Measurements from ENCODE around the gene PARP11.

Gene PARP11

DNA sequence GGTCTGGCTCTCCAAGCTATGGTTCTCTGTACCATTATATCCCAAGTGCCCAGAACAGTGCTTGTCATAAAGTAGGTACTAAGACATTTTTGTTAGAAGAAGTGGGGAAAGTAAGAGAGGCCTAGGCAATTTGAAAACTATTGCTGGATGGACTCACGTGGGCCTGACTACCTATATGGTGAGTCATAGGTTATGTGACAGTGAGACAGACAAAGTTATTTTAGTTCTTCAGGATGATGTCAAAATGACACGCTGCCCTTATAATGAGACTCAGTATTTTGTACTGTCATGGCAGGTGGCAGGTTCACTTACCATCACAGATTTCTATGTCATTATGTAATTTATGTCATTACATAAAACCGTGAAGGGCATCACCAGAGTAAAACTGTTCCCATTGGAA is 53.1 kb downstream of the PARP11 start:
- DNase-seq: no peak

DNA sequence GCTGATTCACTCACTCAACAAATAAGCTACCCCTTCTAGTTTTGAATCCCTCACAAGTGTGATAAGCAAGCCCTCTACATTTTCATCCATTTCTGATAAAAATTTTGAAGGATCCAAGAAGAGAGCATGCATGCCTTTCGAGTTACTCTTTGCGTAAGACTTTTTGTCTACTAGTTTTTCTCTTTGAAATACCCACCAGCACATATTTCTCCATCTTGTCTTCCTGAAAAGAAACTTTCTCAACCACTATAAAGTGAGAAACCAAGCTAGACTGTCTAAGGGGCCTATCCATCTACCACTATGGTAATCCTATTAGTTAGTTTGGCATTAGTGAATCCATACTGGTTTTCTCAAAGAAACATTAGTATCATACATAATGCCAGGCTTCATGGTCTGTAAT is 56.9 kb downstream of the PARP11 start:
- DNase-seq: no peak

DNA sequence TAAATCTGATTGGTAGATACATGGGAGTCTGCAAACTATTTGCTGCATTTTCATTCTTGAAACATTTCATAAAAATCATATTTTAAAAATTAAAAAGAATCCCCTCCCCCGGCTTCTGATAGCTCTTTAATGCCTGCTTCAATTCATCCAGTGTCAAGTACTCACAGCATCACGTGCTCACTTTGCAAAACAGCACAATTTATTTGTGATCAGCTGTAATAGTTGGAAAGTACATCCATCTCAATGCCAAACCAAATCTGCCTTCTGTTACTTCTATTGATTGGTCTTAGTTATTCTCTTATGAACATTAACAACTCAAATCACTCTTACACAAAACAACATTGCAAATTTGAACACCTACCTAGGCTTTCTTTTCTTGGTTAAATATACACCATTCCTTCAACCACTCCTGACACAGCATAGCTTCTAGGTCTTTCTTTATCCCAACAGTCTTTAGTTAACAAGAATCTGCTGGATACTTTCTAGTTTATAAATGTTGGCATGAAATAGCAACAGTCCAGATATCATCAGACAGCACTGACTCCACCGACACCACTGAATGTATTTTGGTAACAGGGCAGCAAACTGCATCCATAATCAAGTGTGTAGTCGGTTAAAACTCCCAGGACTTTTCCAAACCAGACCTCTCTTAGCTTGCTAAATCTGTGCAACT is 58.0 kb downstream of the PARP11 start:
- no peak for DNase-seq

DNA sequence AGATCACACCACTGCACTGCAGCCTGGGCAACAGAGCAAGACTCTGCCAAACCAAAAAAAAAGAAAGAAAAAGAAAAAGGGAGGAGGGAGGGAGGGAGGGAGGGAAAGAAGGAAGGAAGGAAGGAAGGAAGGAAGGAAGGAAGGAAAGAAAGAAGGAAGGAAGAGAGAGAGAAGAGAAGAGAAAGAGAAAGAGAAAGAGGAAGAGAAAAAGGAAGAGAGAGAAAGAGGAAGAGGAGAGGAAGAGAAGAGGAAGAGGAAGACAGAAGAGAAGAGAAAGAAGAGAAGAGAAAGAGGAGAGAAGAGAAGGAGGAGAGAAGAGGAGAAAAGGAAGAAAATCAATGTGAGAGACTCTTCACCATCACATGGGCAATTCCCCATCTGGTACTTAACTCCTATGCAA is 62.7 kb downstream of the PARP11 start:
- no peak for DNase-seq

DNA sequence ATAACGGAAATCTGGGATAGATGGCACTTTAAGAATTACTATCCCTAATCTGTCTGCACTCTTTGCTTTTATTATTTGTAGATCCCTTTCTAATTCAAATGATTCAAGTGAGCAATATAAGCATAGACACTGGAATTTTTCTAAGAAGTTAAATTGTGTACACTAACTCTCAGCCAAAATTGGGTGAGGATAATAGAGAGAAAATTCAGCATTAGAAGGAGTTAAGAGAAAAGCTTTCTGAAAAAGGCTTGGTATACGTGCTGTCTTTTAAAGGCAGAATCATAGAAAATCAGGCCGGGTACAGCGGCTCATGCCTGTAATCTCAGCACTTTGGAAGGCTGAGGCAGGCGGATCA is 63.2 kb downstream of the PARP11 start:
- DNase-seq: no peak

DNA sequence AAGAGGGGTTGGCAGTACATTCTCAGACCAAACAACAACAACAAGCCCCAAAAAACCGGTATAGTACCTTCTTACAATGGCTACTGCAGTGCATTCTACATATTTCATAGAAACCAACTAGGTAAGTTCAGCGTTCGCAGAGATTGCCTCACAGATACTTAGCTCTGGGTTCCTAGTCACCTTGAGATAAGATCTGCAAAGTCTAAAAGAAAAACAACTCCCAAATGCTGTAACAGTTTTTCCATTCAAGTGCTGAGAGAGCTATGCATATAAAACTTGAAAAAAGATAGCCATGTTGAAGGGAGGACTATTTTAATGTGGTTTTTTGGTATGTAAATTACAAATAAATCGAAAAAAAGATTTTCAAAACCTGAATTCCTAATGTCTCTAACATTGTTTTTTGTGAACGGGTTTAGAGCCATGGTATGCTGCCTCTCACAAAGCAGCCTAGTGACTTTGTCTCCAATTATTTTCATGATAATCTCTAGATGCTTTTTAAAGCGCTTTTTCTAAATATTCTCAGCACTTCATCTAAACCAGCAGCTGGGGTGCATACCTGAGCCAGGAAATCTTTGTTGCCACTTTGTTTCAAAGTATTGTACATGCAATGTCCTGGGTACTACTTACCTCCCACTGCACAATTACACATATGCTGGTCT is 63.7 kb downstream of the PARP11 start:
- DNase-seq: no peak

DNA sequence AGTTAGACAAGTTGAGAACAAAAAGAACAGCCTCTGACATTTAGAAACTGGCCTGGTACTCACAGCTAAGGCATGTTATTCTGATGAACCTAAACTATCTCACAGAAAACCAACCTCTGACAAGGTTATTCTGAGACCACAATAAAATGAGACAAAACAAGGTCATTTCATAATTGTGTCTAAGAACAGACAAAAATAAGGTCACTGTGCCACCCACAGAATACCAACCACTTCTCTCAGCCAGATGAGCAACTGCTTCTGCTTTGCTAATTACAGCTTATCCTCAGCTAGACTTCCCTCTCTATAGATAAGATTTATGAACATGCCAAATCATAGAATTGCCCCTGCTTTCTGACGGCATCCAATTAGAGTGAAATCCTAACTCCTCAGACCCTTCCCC is 68.1 kb downstream of the PARP11 start:
- no peak for DNase-seq

DNA sequence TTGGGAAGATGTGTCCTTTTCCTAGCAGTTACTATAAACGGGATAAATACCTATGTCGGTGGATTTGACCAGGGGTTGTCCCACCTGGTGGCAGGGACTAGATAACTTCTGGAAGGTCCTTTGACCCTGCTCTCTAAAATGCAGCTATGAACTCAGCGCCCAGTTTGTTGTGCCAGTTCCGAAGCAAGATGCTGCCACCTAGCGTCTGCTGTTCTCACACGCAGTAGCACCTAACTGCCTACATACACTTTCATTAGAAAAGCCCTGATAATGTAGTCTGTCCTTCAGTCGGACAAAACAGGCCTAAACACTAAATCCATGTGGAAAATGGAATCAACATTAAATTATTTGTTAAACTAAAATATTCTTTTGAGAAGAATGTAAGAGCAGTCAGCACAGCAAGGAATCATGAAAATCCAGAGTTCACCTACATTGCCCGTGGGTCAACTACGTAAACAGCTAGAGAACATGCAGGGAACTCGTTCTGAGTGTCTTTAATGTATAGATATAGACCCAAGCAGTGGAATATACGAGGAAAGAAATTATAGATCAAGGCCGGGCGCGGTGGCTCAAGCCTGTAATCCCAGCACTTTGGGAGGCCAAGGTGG is 69.2 kb downstream of the PARP11 start:
- DNase-seq: peak; percentile 73

DNA sequence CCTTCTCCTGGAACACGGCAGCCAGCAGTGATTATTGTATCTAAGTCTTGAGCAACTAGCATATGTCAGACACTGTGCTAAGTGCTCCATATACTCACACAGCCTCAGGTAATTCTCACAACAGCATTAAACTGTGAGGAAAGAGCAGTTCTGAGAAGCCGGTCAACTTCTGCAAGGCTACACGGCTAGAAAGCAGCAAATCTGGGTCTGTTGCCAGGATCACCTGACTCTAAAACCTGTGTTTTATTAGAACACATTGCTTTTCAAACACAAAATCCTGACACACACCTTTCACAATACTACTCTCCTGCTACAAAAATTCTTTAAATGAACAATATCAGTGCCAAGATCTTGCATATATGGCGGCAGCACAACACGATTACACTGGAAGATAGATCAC is 70.5 kb downstream of the PARP11 start:
- DNase-seq: no peak

DNA sequence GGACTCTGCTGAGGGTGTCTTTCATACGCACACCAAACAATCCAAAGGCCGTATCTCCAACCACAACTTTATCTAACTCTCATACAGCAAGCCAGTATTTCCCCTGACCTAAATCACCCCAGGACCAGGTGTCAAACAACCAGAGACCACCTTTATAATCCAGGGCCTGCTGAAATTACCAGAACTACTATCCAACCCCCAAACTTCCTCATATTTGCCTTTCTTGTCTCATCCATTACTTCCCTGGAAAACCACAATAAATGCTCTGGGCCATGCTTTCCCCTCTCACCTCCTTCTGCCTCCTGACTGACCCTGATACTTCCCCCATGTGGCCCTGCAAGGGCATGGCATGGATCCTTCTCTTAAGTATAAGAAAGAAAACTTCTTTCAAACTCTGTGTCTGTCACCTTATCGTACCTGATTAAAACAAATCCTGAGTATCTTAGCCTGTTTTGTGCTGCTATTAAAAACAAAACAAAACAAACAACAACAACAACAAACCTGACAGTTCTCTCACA is 75.6 kb downstream of the PARP11 start:
- no peak for DNase-seq

DNA sequence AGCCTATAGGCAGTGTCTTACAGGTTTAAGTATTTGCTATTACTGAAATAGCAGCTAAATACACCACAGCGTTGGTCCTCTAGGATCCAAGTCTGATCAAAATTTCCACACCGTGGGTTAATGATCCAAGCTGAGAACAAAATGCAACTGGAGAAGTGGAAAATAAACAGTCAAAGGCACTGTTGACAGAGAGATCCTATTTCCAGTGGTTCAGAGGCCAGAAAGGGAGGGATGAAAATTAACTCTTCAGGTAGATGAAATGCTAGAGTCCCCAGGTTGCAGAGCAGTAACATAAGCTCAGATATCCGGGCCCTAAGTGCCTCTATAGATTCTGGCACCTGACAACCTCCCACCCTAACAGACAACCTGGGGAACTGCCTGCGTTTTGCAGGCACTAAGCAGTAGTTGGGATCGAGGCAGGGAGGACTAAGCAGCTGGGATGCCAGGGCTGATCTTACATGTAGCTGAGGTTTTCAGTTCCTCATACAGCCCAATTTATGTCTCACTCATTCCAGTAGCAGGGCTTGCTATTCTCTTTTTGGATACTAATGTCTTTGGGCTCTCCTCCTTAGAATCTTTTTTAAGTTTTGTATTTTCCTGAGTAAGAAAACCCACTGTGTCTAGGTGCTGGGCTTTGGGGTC is 77.6 kb downstream of the PARP11 start:
- peak; percentile 78 for DNase-seq

DNA sequence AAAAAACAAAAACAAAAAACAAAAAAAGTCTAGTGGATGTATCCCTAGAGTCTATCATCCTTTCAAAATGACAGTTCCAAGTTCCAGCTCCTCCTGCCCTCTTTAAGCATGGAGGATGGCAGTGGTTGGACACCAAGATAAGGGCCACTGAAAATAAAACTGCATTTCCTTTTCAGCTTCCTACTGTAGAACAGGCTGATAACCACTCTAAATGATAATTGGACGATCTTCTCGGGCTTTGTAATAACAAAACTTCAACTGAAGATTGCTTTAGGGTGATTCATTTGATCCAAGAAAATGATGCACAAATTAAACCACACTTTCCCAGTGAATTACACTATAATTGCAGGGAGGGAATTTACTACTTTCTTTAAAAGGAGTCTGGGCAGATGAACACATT is 78.1 kb downstream of the PARP11 start:
- peak; percentile 25 for DNase-seq

DNA sequence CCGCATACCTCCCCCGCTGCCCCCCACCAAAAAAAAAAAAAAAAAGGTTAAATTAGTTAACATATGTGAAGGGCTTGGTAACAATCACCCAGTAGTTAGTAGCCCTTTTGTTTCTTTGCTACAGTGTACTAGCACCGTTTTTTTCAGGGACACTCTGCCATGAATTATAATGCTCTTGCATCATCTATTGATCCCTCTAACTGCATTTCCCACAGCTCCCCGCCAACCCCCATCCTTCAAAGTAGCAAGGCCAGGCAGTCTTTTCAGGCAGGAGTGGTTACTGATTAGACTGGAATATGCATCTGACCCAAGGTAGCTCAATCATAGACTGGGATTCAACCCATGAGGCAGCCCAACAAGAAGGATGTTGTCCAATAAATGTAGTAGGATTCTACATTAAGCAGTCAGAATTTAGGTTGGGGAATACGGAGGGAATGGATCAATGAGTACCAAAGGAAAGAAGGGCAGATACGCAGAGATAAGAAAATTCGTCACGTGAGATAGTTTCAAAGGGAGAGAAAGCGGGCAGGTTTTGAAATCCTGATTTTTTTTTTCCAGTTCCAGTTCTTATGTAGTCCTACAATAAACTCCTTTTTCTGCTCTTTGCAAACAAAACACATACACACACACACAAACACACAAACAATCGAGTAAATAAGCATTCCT is 80.4 kb downstream of the PARP11 start:
- no peak for DNase-seq

DNA sequence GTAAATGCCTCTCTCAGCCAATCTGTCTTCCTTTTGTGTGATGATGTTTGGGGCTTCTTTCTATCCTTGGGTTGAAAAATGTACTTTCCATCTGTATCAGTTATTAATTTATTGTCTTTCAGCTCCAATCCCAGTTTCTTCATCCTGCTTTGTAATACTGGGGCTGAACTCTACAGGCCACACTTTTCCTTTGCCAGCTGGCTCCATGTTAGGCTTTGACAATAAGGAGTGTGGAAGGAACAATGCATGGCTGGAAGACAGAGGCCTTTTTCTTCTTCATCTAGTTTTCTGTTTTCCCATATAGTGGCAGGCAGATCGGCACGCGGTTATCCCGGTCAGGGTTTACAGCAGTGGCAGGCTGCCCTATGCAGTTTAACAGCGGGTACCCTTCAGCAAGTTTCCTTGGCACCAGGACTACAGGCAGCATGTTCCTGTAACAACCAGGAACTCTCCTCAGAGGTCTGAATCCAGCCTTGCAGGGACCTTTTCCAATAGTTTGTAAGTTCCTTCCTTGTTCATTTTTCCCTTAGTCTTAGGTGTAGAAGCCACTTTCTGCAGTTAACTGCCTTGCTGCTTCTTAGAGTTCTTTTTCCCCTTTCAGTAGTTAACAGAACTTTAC is 81.8 kb downstream of the PARP11 start:
- DNase-seq: no peak

DNA sequence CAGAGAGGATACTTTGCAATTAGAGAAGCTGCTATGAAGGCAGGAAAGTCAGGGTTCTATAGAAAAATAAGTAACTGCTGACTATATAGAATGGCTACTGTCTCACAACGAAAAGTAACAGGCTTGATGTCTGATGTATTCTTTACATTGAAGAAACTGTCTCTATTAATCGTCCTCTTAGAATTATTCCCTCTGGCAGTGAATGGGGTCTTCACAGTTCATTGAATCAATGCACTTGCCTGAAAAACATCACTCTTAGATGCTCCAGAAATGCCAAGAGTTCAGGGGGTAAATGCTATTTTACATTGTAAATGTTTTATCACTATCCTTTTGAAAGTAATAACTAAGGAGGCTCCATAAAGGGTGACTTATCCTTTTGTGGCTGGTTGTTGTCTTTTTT is 82.6 kb downstream of the PARP11 start:
- DNase-seq: no peak

DNA sequence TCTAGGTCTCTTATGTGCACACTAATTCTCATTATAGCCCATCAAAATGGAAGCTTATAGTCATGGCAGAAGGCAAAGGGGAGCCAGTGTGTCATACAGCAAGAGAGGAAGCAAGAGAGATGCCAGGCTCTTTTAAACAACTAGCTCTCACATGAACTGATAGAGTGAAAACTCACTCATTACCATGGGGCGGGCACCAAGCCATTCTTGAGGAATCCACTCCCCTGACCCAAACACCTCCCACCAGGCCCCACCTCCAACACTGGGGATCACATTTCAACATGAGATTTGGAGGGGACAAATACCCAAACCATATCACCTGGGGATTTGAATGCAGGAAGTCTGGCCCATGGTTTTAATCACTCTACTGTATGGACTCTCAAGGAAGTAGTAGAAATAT is 83.4 kb downstream of the PARP11 start:
- no peak for DNase-seq

DNA sequence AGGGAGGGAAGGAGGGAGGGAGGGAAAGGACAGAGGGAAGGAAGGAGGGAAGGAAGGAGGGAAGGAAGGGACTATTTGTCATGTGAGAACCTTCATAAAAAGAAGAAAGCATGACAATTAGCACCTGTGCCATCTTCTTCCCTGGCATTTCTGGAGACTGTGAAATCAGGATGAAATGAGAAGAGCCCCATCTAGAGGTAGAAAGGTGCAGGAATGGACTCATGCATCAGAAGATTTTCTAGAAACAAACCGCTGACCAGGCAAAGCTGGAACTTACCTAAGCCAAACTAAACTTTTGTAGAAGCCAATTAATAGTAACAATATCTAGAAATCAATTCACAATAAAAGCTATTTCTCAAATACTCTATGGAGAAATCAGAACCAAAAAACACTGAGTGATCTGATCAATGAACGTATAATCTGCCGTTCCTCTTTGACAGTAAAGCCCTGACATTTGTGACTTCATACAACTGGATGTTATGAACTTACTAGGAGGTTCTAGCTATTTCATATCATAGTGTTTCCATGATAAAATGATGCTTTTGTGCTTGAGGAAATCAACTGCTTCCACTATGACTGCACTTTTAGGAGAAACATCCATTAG is 95.9 kb downstream of the PARP11 start:
- peak; percentile 68 for DNase-seq

DNA sequence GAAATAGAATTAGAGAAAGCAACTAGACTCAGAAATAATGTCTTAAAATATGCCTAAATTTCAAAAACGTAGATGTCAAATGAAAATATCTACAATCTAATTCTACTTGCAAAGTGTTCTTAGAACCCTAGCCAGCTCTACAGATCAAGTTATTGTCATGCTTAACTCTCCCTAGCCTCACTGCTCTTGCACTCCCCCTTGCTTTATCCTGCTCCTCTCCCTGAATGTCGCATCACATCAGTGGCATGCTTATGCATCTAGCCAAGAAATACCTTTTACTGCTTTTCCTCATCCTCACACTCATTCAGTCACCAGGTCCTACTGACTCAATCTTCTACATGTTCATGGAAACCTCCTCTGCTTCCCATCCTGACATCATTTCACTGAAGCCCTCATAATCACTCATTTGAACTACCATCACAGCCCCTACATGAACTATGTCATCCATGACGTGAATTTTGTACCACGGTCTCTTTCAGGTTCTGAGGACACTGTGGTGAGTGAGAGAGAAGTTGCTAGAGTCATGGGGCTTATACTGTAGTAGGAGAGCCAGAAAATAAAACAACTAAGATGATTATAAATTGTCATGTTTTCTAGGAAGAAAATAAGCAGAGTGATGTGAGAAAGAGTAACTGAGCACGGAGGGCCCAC is 97.7 kb downstream of the PARP11 start:
- no peak for DNase-seq

DNA sequence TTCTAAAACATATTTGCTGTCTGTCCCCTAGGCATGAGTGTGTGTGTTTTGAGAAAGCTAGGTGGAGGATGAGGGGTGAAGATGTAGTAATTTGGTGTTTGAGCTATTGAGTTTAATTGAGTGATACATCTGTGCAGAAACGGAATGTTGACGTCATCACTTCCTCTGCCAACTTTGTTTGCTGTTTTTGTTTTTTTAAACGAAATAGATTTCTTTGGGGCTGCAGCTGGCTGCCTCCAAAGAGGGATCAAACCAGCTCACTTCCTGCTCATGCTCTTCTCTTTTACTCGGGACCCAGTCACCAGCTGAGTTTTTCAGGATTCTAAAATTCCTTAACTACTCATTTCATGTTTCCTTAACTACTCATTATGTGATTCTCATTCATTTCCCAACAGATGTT is 100.8 kb downstream of the PARP11 start:
- DNase-seq: no peak

DNA sequence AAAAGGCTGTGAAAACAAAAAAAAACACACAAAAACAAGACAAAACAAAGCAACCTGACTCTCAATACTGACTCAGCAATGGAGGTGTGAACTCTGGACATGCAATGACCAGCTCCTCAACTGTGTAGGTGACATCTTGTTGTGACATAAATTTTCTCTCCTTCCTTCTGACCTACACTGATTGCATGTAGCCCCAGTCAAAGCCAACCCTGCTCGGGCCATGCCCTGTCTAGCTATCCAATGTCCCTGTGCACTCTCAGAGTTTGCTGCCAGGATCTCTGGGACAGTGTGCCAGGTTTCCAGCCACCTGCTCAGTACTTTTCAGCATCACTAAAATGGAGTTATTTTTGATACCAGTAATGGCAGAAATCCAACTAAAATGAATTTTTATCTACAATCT is 101.3 kb downstream of the PARP11 start:
- no peak for DNase-seq

DNA sequence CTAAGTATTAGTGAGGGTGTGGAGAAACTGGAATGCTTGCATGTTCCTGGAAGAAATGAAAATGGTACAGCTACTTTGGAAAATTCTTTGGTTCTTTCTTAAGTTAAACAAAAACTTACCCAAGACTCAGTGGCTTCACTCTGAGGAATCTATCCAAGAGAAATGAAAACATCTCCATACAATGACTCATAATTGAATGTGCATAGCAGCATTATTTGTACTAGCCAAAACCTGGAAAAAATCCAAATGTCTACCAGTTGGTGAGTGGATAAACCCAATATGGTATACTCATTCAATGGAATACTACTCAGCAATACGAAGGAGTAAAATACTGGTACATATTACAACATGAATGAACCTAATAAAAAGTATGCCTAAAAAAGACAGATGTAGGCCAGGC is 102.3 kb downstream of the PARP11 start:
- DNase-seq: no peak

DNA sequence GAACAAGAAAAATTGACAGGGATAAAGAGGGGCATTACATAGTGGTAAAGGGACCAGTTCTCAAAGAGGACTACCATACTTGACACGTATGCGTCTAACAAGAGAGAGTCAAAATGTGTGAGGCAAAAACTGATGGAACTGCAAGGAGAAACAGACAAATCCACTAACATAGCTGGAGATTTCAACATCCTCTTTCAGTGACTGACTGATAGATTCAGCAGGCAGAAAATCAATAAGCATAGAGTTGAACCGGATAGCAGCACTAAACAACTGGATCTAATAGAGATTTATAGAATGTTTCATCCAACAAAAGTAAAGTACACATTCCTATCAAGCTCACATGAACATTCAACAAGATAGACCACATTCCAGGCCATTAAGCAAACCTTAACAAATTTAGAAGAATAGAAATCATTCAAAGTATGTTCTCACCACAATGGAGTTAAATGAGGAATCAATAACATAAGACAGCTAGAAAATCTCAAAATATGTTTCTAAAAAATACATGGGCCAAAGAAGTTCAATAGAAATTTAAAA is 104.2 kb downstream of the PARP11 start:
- DNase-seq: no peak
